BLaER1 treated with 17β-estradiol and CSF1 and Interleukin-3, amounts not matched to agents 10 nM and 100 nM (cell line): ENCODE measurements around the gene SLC39A11.

Experiments used
- H3K27ac ChIP-seq, 11 experiments: shearing (Covaris generic); formaldehyde crosslinking; 2 replicates each; pipeline ENCODE4 v1.8.1; 2022
- H3K27me3 ChIP-seq, 11 experiments: shearing (Covaris generic); formaldehyde crosslinking; 2 replicates each; pipeline ENCODE4 v1.8.1; 2022
- H3K36me3 ChIP-seq, 11 experiments: shearing (Covaris generic); formaldehyde crosslinking; 2 replicates each; pipeline ENCODE4 v1.8.1; 2022
- H3K4me1 ChIP-seq, 10 experiments: shearing (Covaris generic); formaldehyde crosslinking; 2 replicates each; pipeline ENCODE4 v1.8.1; 2022
- H3K4me2 ChIP-seq, 11 experiments: shearing (Covaris generic); formaldehyde crosslinking; 2 replicates each; pipeline ENCODE4 v1.8.1; 2022
- H3K4me3 ChIP-seq, 10 experiments: shearing (Covaris generic); formaldehyde crosslinking; 2 replicates each; pipeline ENCODE4 v1.8.1; 2022
- H3K9ac ChIP-seq, 11 experiments: shearing (Covaris generic); formaldehyde crosslinking; 2 replicates each; pipeline ENCODE4 v1.8.1; 2022
- H3K9me3 ChIP-seq, 11 experiments: shearing (Covaris generic); formaldehyde crosslinking; replicated peaks in 1 of 11; 2 replicates each; pipeline ENCODE4 v1.8.1; 2022
- H4K20me1 ChIP-seq, 11 experiments: shearing (Covaris generic); formaldehyde crosslinking; 2 replicates each; pipeline ENCODE4 v1.8.1; 2022
- Cebpa-rat ChIP-seq, 11 experiments: shearing (Covaris generic); IDR thresholded peaks; 2 replicates each; pipeline ENCODE4 v1.8.1; 2022

Gene SLC39A11

GRCh38 chr17:72850410-72851118 is 241.9 kb downstream of the SLC39A11 start:
- no peak for TF ChIP-seq Cebpa-rat (IDR thresholded peaks at IDR 0.05)
- Histone ChIP-seq H3K4me2 (no peak overlapping the region), H4K20me1 (no peaks in the 10 kb centered on the region)

GRCh38 chr17:72846399-72846798 is 246.1 kb downstream of the SLC39A11 start:
- no peak overlapping the region for H3K27ac ChIP-seq
- peaks cover 0 to 66% (median 19%) of the 10 kb centered on the region in 11 experiments; a peak in 18 of 22 replicates for H3K36me3 ChIP-seq
- H3K4me2 ChIP-seq = no peak overlapping the region
- H3K27me3 ChIP-seq = no peaks in the 10 kb centered on the region
- H3K4me3 ChIP-seq = no peak overlapping the region
- H4K20me1 ChIP-seq = no peaks in the 10 kb centered on the region
- H3K4me1 ChIP-seq = no peaks in the 10 kb centered on the region
- no peaks in the 10 kb centered on the region; a peak in 1 of 22 replicates for H3K9me3 ChIP-seq
- H3K9ac ChIP-seq = no peak overlapping the region
- TF ChIP-seq Cebpa-rat (IDR thresholded peaks at IDR 0.05) = no peak

More at GRCh38 chr17:72850410-72851118, 241.9 kb downstream of the SLC39A11 start:
- no peaks in the 10 kb centered on the region for H3K4me1 ChIP-seq
- H3K9ac ChIP-seq = no peak overlapping the region
- no peaks in the 10 kb centered on the region; a peak in 1 of 22 replicates for H3K9me3 ChIP-seq
- H3K27ac ChIP-seq = no peak overlapping the region
- H3K27me3 ChIP-seq = no peaks in the 10 kb centered on the region
- no peak overlapping the region for H3K4me3 ChIP-seq
- H3K36me3 ChIP-seq = peaks cover 0 to 44% (median 10%) of the 10 kb centered on the region in 11 experiments; a peak in 11 of 22 replicates

- no peak for TF ChIP-seq Cebpa-rat (IDR thresholded peaks at IDR 0.05)
- Histone ChIP-seq H3K27me3 (no peaks in the 10 kb centered on the region), H3K9me3 (peaks cover 5 to 21% (median 15%) of the 10 kb centered on the region in 11 experiments; a peak in 17 of 22 replicates), H3K4me3 (no peak overlapping the region), H3K4me1 (no peaks in the 10 kb centered on the region), H3K27ac (no peak overlapping the region), H3K36me3 (peaks cover 13 to 69% (median 36%) of the 10 kb centered on the region in 11 experiments; a peak in 20 of 22 replicates), H3K4me2 (no peak overlapping the region), H4K20me1 (no peaks in the 10 kb centered on the region), H3K9ac (no peak overlapping the region)
These were observed 248.9 kb downstream of the SLC39A11 start for GRCh38 chr17:72843591-72843990.

- Histone ChIP-seq H3K4me1 (peaks cover 0 to 4% (median 0%) of the 10 kb centered on the region in 10 experiments; a peak in 4 of 20 replicates), H3K27ac (no peak overlapping the region), H3K9me3 (peaks cover 5 to 21% (median 15%) of the 10 kb centered on the region in 11 experiments; a peak in 17 of 22 replicates), H3K36me3 (peaks cover 10 to 76% (median 42%) of the 10 kb centered on the region in 11 experiments; a peak in 19 of 22 replicates), H3K9ac (no peak overlapping the region), H3K4me2 (no peak overlapping the region), H4K20me1 (no peaks in the 10 kb centered on the region), H3K27me3 (no peaks in the 10 kb centered on the region), H3K4me3 (no peak overlapping the region)
- no peak for TF ChIP-seq Cebpa-rat (IDR thresholded peaks at IDR 0.05)
These were observed 252.5 kb downstream of the SLC39A11 start for GRCh38 chr17:72840019-72840418.

- no peak overlapping the region for H3K4me3 ChIP-seq
- H3K9me3 ChIP-seq = peaks cover 5 to 21% (median 15%) of the 10 kb centered on the region in 11 experiments; a peak in 17 of 22 replicates
- TF ChIP-seq Cebpa-rat (IDR thresholded peaks at IDR 0.05) = no peak
- H4K20me1 ChIP-seq = no peaks in the 10 kb centered on the region
- no peak overlapping the region for H3K4me2 ChIP-seq
- no peak overlapping the region for H3K9ac ChIP-seq
- no peaks in the 10 kb centered on the region for H3K27me3 ChIP-seq
- H3K36me3 ChIP-seq = peaks cover 13 to 82% (median 48%) of the 10 kb centered on the region in 11 experiments; a peak in 19 of 22 replicates
- no peak overlapping the region for H3K27ac ChIP-seq
- peaks cover 0 to 4% (median 0%) of the 10 kb centered on the region in 10 experiments; a peak in 4 of 20 replicates for H3K4me1 ChIP-seq
These were observed 253.3 kb downstream of the SLC39A11 start for GRCh38 chr17:72839131-72839725.

GRCh38 chr17:72838581-72838980 is 253.9 kb downstream of the SLC39A11 start:
- no peak overlapping the region for H3K9ac ChIP-seq
- peaks cover 13 to 84% (median 45%) of the 10 kb centered on the region in 11 experiments; a peak in 19 of 22 replicates for H3K36me3 ChIP-seq
- no peak for TF ChIP-seq Cebpa-rat (IDR thresholded peaks at IDR 0.05)
- no peaks in the 10 kb centered on the region for H4K20me1 ChIP-seq
- no peak overlapping the region for H3K4me3 ChIP-seq
- no peak overlapping the region for H3K27ac ChIP-seq
- peaks cover 5 to 21% (median 15%) of the 10 kb centered on the region in 11 experiments; a peak in 17 of 22 replicates for H3K9me3 ChIP-seq
- no peaks in the 10 kb centered on the region for H3K27me3 ChIP-seq
- peaks cover 0 to 4% (median 0%) of the 10 kb centered on the region in 10 experiments; a peak in 4 of 20 replicates for H3K4me1 ChIP-seq
- no peak overlapping the region for H3K4me2 ChIP-seq

- Histone ChIP-seq H3K27me3 (no peaks in the 10 kb centered on the region), H3K9me3 (peaks cover 5 to 21% (median 15%) of the 10 kb centered on the region in 11 experiments; a peak in 17 of 22 replicates), H3K27ac (no peak overlapping the region), H4K20me1 (no peaks in the 10 kb centered on the region), H3K4me1 (peaks cover 0 to 4% (median 0%) of the 10 kb centered on the region in 10 experiments; a peak in 4 of 20 replicates), H3K9ac (no peak overlapping the region), H3K36me3 (peaks cover 13 to 85% (median 45%) of the 10 kb centered on the region in 11 experiments; a peak in 19 of 22 replicates), H3K4me2 (no peak overlapping the region), H3K4me3 (no peak overlapping the region)
- peak in 1 of 11 experiments; percentile 43; a peak in 1 of 22 replicates for TF ChIP-seq Cebpa-rat (IDR thresholded peaks at IDR 0.05)
These were observed 254.4 kb downstream of the SLC39A11 start for GRCh38 chr17:72838068-72838467.

GRCh38 chr17:72837335-72837734 is 255.2 kb downstream of the SLC39A11 start:
- Histone ChIP-seq H3K4me3 (no peak overlapping the region), H3K9me3 (peaks cover 5 to 21% (median 15%) of the 10 kb centered on the region in 11 experiments; a peak in 17 of 22 replicates), H3K4me2 (no peak overlapping the region), H3K4me1 (peaks cover 0 to 4% (median 0%) of the 10 kb centered on the region in 10 experiments; a peak in 4 of 20 replicates), H3K27ac (no peak overlapping the region), H4K20me1 (no peaks in the 10 kb centered on the region), H3K27me3 (no peaks in the 10 kb centered on the region), H3K9ac (no peak overlapping the region), H3K36me3 (peaks cover 13 to 82% (median 40%) of the 10 kb centered on the region in 11 experiments; a peak in 19 of 22 replicates)
- no peak for TF ChIP-seq Cebpa-rat (IDR thresholded peaks at IDR 0.05)
